ENCODE data around the gene IFNG-AS1.
A peak's percentile ranks its signal among the peaks of the same experiment; 100 is the strongest.

Gene IFNG-AS1

DNA sequence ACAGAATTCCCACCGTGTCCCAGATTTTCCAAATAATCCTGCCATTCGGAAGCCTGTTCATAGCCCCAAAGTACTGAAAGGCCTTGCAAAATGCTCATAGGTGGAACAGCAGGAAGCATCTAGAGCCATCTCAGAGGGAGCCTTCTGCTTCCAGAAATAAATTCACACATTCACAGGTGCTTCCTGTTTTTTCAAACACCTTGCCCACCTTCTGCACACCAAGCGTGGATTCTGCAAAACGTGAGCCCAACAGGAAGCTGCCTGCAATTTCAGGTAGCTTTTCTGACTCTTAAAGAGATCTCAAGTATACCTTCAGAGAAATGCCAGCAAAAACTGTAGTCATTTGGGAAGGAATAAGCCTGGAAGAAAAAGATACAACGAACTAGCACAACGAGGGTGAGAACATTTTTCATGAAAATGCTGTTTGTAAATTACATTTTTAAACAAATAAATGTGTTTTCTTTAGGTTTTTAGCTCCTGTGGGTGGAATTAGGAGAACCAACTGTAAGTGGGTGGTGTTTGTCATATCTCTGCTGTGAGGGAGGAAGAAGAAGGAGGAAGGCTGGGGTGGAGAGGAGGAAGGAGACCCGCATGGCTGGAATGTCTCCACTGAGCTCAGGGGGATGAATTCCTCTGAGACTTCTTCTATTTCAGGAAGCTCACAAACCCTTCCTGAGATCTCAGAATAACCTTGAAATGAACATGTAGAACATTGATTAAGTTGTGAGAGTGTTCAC lies at the start of gene IFNG-AS1:
TSS of gene IFNG-AS1 (plus strand) at position 264 of the 737 bp plus-strand sequence.
- DNase-seq, result peak; percentile 9 to 27

DNA sequence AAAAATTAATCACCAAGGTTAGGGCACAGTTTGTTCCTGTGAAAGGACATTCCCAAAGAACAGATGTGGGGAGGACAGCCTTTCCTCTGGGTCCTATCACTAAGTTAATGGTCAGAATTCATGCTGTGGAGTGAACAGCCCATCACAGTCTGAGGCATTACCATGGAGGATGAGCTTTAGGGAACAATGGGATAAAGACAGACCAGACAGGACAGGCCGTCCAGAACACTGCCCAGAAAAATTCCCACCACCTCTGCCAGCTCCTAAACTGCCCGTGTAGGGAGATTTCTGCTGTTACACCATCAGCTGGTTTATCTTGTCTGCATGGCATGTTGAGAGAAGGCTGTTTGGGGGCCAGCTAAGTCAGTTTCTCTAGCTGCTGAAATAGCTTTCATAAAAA lies 49.6 kb upstream of the IFNG-AS1 start:
- no peak for DNase-seq

DNA sequence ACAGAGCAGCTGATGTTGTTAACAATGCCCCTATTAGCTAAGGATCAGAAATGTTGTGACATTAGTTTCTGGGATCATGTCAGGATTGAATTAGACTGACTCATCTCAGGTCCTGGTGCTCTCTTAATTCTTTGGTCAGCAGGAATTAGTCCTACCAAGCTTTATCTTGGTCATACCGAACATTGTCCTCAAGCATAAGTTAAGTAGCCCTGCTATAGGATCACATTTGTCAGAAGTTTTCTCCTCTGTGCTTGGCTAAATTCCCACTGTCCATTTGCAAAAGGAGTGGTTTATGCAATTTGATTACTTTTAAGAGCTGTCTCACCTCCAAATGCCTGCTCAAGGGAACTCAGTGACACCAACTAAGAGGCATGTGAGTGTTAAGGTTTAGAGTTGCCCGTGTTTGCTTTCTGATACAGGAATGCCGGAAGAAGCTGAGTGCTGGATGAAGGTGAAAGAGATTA lies 48.4 kb upstream of the IFNG-AS1 start:
- DNase-seq, result no peak

DNA sequence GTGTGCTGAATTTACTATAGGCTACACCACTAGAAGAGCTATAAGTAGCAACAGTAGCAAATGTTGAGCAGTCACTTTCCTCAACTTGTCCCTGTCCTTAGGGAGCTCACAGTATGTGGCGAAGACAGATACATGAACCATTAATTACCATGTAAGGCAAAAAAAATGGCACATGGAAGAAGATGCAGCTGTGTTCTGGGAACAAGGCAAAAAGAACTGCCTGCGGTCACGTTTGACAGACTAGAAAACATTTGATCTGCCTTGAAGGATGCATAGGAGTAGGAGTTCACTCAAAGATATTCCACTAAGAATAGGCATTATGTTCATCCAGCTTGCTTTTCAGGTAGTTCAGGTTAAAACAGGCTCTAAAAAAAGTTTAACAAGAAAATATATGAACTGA lies 46.5 kb upstream of the IFNG-AS1 start:
- no peak for DNase-seq

DNA sequence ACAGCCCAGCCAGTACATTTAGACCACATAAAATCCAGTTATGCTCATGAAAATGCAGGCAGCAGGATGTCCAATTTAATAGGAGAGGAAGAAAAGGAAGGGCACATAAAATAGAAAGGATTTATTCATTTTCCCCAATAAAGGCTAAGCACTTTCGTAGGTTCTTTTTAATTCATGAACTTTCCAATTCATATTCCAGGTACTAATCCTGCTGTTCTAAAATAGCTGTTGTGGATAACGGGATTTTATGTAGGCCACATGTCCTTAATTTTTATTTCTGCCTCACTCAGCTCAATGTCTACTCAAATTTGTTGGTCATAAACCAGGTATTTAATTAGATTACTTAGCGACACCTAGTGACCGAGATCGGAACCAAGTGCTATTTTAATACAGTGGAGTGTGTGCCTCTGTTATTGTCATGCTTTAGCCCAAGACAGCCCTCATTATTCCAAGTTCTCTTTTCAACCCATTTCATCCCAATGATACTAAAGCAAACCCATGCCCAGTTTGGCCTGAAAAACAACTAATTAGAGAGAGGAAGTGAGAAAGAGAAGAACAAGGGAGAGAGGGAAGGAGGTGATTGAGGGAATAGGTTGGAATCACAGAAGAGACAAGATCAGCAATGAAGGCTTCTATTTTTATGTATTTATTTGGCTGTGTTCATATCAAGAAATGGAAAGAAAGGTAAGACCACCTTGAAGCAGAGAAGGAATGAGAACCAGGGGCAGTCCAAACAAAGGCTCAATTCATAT lies 45.9 kb upstream of the IFNG-AS1 start:
- DNase-seq, result peak; percentile 50 to 88

DNA sequence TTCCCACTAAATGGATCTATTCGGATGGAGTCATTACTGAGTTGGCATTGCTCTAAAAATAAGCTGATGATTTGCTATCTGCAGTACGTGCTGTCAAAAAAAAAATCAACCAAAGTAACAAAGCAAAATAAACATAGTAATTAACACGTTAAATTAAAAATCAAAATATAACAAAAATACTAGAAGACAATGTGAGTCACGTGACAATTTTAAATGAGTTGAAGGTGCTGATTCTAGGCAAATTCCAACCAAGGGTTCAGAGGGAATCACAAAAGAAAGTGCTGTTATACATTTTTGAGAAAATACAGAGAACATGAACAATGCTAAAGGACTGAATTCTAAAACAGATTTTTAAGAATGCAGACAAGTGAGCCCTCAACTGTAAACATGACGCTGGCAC lies 45.2 kb upstream of the IFNG-AS1 start:
- DNase-seq, result no peak

DNA sequence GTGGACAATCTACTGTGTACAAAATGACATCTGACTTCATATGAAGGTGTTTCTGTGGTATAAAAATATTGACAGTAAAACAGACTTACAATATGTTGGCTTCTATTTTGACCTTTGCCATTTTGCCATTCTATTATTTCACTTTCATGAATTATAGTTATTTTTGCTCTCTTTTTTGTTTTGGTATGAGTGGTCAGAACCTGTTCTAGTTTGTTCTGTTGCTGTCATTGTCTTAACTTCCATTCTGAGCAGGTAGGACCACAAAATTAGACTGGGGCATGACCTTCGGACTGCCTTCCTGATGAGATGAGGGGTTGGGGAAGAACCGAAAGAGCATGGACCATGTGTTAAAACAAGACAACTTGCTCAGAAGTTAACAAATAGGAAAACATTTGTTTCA lies 36.5 kb upstream of the IFNG-AS1 start:
- no peak for DNase-seq

DNA sequence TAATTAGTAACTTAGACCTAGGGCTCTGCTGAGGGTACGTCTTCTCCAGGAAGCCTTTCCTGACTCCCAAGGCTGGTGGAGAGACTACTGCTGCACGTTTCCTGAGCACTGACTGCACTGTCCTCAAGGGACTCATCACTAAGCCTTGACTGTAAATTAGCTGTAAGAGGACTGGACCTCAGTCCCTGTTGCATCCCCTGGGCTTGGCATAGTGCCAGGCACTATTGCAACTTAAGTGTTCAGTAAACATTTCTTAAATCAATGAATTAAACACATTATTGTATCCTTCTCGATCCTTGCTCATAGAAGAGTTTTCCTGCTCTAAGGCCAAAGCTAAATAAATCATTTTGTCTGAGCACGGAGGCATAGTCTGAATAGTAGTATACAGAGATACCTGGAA lies 31.9 kb upstream of the IFNG-AS1 start:
- no peak for DNase-seq

DNA sequence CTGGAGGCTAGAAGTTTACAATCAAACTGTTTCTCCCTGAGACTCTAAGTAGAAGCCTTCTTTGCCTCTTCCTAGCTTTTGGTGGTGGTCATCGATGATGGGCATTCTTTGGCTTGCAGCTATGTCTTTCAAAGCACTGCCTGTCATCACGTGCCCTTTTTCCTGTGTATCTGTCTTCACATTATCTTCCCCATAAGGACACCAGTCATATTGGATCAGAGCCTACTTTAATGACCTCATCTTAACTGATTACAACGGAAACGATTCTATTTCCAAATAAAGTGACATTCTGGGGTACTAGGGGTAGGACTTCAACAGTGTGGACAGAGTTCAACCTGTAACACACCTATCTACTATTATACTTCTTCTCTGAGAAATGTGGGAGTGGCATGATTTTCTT lies 31.1 kb upstream of the IFNG-AS1 start:
- no peak for DNase-seq

DNA sequence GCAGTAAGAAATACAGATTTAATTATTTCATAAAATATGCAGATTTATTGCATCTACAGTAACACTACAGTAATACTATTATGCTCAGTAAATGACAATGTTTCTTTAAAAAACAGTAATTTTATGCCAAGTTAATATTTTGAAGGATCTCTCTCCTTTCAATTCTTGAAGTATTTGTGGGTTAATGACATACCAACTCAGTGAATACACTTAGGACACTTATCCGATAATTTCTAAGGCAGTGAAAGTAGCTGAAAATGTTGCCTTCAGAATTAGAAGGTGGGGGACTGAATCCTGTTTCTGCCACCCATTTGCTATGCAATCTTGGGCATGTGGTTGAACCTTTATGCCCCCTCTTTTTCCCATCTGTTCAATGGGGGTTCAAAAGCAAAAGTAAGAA lies 24.8 kb upstream of the IFNG-AS1 start:
- DNase-seq, result no peak

DNA sequence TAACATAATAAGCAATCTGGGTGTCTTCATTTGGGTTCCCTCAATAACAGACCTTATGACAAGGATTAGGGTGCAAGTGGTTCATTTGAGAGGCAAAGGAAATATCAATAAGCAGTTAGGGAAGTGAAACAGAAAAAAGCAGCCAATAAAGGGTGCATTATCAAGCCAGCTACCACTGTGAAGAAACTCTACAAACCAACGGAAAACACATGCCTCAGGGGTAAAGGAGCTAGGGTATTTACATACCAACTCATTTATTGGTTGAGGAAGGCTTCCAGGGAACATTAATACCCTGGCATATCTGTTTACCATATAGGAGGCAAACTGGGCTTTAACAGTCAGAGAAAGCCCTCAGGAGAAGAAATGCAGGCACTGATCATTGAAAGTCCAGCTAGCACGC lies 22.7 kb upstream of the IFNG-AS1 start:
- no peak for DNase-seq

DNA sequence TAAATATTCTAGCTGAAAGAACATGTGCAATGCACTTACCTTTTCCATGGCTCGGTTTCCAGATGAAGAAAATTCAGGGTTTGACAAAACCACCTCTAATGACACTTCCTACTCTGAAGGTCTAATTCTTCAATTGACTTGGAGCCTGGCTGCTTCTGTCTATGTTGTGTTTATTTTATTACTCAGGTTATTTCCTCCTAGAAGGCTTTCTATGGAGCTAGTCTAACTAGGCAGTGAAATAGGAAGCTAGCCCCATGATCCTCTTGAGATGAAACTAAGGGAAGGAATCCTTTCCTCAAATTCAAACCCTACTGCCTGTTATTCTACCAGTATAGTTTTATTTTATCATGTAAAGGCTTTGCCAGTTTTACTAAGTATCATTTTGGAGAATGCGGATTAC lies 20.9 kb upstream of the IFNG-AS1 start:
- no peak for DNase-seq

DNA sequence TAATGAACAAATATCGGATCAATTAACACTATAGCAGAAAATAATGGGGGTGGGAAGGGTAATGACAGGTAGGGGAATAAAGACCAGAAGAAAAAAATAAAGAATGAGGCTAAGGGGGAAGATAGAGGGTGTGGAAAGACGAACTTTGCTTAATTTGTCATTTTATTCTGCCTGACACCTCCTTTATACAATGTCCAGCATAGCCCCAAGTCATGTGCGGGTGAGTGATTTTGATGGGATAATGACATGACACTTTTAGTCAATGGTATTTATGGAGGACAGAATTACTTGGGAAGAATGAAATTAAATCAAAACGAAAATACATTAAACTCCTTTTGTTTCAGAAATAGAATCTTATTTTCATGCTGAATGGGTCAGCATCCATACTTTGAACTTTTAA lies 20.5 kb upstream of the IFNG-AS1 start:
- no peak for DNase-seq

DNA sequence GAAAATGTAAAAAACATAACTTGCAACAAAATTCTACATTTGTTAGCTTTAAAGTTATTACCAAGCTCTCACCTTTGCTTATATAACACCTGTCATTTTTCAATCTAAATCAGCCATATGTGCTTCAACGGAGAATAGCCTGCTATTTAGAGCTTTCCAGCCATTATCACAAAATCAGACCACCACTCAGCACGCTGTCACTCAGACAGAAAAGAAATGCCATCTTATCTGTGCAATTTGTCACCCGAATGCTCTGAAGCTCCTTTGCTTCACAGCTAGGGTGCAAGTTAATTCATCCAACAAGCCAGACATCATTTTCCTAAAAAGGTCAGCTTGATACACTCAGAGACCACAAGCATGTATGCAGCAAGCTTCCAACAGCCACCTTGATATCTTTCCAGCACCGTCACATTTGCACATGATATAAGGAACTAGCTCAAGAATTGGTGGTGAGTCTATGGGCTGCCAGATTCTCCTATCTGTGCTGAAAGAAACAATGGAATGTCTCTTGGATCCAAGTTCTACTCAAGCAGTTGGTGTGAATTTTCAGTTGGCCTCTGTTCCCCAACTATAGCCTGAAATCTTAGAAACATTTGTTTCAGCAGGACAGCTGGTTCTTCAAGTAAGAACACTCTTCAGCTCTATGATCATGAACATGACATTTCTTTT lies 20.0 kb upstream of the IFNG-AS1 start:
- no peak for DNase-seq

DNA sequence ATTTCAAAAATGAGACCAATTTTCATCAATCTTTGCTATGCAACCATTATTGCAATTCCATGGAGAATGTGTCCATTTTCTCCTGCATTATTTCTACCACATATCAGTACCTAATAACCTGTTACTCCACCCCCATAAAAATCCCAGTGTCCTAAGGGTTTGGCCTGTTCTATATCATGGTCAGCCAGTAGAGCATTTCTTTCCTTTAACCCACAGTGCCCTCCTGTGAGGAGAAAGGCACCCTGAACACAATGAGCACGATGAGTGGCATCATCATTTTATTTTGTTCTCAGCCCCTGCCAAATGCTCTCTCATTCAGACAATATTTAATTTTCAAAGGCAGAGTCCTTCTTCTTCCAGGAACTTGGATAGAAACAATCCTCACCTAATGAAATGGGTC lies 11.6 kb upstream of the IFNG-AS1 start:
- DNase-seq, result no peak

DNA sequence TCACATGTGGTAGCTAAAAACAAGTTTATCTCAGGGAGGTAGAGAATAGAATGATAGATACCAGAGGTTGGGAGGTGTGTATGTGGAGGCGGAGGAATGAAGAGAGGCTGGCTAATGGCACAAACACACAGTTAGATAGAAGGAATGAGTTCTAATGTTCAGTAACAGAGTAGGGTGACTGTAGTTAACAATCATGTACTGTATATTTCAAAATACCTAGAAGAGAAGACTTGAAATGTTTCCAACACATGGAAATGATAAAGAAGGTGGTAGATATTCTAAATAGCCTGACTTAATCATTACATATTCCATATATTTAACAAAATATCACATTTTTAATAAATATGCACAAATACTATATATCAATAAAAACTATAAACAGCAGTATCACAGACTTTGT lies 8.9 kb upstream of the IFNG-AS1 start:
- no peak for DNase-seq

DNA sequence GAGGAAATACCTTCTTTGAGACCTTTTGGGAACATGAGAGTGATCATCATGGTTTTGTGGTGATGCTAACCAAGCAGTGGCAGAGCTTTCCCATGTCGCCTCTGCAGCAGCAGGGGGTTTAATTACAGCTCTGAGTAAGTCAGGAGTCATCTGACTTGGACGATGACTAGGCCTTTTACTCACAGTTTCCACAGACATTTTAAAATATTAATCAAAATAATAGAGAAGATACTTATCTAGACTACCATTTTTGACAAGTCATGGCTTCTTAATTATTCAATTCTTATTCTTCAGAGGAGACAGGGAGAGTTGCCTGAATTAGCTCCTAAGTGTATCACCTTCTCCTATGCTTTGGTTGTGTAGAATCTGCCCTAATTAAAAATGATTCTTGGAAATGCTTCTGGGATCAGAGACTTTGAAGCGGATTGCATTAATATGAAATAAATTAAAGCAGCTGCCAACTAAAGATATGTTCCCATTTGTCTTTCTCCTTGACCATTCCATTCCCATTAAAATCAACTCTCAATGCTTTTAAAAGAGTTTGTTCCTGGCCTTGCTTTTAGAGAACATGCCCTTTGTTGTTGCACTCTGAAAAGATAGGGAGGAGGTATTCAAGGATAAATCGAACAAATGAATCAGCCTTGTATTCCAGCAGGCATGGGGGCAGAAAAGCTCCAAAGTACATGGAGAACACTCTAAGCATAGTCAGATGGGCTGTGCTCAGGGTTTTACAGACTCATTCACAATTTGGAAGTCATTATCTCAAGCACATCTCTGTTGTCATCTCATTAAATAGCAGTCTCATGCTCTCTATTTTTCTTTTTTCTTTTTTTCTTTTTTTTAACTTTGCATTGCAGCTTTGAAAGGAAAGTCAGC lies 7.7 kb upstream of the IFNG-AS1 start:
- DNase-seq, result no peak

DNA sequence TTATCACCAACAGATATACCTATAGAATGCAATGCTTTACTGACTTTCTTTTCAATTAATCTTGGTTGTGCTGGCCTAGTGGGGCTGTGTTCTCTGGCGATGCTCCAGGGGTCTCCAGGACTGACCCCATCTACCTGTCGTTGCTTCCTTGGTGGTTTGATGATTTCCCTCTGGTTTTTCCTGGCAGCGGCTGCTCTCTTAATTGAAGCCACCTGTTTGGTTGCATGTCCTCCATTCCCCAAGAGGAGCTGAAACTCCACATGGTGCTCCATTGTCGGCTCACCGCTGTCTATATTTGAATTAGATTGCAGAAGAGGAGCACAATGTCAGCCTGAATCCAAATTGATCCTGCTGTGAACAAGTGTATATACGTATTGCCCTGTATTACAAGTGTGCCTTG lies 7.1 kb upstream of the IFNG-AS1 start:
- no peak for DNase-seq

DNA sequence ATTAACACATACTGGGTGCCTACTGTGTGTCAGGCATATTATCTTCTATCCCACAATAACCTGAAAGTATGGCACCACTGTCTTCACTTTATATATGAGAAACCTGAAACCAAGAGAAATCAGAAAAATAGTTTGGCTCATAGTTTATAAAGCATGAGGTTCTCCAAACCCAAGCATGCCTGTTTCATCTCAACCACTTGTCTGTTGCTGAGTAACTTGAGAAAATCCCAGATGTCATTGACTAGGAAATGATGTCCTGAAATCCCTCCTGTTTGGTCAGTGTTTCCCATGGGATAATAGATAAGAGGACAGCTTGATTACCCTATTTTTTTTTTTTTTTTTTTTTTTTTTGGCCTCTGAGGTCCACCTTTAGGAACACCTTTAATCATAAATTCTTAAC lies 2.6 kb upstream of the IFNG-AS1 start:
- no peak for DNase-seq

DNA sequence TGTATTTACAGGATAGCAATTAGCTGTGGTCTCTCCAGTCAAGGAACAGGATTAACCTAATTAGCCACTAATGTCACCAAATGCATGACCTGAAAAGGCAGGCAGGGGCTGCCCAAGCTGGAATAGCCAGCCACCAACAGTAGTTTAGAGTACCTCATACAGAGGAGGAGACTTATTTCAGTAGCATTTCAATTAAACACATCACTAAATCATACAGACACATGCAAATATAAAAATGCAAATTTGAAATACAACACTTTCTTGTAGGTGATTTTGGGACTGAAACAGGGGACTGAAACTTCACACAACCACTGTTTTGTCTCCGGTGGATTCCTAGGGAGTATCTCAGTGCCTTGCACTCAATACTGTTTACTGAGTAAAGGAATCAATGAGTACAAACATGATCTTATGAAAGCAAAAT lies 636 bp upstream of the IFNG-AS1 start:
- DNase-seq, result no peak

DNA sequence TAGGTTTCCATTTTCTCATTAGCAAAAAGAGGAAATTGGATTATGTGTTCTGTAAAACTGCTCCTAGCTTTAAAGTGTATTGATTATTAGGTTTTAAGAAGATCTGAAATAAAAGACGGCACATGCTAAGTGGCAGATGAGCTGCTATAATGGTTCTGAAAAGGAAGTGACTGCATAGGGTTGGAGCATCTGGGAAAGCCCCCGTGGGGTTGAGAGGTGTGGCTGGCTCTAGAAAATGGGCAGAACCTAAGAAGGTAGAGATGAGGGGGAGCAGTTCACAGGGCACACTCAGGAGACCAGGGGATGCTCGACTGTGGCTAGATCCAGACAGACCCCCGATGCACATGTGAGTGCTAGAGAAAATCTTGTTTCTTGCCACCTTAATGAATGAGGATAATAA lies 1.9 kb downstream of the IFNG-AS1 start:
- DNase-seq, result no peak

DNA sequence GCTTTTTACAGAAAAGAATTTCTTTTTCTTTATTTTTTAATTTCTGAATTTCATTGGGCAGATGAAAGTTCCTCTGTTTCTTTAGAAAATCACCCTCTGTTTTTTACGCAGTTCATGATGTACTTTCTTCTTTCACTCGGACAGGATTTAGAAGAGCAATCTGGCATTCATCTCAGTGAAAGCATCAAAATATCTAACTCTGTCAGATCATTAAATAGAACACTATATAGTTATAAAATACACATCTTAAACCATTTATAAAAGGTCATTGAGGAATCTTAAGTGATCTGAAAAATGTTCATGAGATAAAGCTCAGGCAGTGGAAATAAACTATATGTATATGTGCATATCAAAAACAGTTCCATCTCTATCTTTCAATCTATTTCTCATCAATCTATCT lies 3.9 kb downstream of the IFNG-AS1 start:
- DNase-seq, result no peak

DNA sequence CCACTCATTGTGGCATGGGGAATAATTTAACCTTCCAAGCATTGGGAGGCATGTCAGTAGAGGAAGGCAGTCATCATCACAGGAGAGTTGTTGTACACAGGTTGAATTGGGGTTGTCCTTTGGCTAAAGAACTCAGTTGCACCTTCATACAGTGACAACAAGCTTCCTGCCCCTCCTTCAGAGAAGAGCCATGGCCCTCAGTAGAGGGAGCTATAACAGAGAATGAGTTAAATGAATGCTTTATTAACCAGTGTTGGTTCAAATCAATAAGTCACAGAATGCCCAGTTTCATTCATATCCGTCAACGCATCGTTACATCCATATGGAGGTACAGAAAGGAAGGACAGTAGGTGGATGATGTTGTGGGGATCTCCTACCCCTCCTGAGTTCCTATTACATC lies 4.8 kb downstream of the IFNG-AS1 start:
- no peak for DNase-seq
